ENCODE data around the gene OR8H2.
"Not testable (repeated sequence)": the region's sequence is repeated elsewhere in the genome, so short reads cannot be mapped to it uniquely, and the experiment has no call there.

The OR8H2 gene

GRCh38 chr11:56103210-56103737, at the start of gene OR8H2:
OR8H2 (plus strand) TSS chr11:56103687; CDS start chr11:56105043, 1,356 bp downstream.
- DNase-seq, result no peak

GRCh38 chr11:56056366-56056765, 47.1 kb upstream of the OR8H2 start:
- DNase-seq, result not testable (repeated sequence)

GRCh38 chr11:56057661-56058237, 45.7 kb upstream of the OR8H2 start:
- not testable (repeated sequence) for DNase-seq

- DNase-seq, result not testable (repeated sequence)
Observed at GRCh38 chr11:56058260-56058780, 45.2 kb upstream of the OR8H2 start.

GRCh38 chr11:56066980-56067379, 36.5 kb upstream of the OR8H2 start:
- DNase-seq, result no peak

GRCh38 chr11:56089697-56090096, 13.8 kb upstream of the OR8H2 start:
- no peak for DNase-seq

- no peak for DNase-seq
Observed at GRCh38 chr11:56093008-56093407, 10.5 kb upstream of the OR8H2 start, which contains the start of gene OR8I2. OR8I2 (plus strand) TSS chr11:56093308; CDS start chr11:56093308, 0 bp downstream.

- no peak for DNase-seq
Observed at GRCh38 chr11:56122073-56122472, 18.6 kb downstream of the OR8H2 start, which contains the start of gene OR8H3. OR8H3 (plus strand) TSS chr11:56122373; CDS start chr11:56122373, 0 bp downstream.

GRCh38 chr11:56140151-56140661, 36.7 kb downstream of the OR8H2 start, which contains the start of gene OR8J3:
OR8J3 (minus strand) TSS chr11:56140201; CDS start chr11:56137718, 2,483 bp downstream.
- no peak for DNase-seq

GRCh38 chr11:56143681-56144080, 40.2 kb downstream of the OR8H2 start:
- DNase-seq, result not testable (repeated sequence)

- no peak for DNase-seq
Observed at GRCh38 chr11:56151376-56151775, 47.9 kb downstream of the OR8H2 start.

- no peak for DNase-seq
Observed at GRCh38 chr11:56152333-56152732, 48.8 kb downstream of the OR8H2 start.

All from suppressor macrophage treated with lipopolysaccharide for 1 hour (primary cell).